ENCODE data around the gene CHL1.
A peak's percentile ranks its signal among the peaks of the same experiment; 100 is the strongest.
"Not testable (repeated sequence)": the region's sequence is repeated elsewhere in the genome, so short reads cannot be mapped to it uniquely, and the experiment has no call there.

The CHL1 gene

GRCh38 chr3:347581-347980 is 151.0 kb downstream of the CHL1 start:
- no peak for DNase-seq

GRCh38 chr3:350871-351371 is 154.4 kb downstream of the CHL1 start:
- DNase-seq, result no peak

- DNase-seq, result no peak
These were observed 156.0 kb downstream of the CHL1 start for GRCh38 chr3:352599-352998.

- DNase-seq, result no peak
These were observed 156.7 kb downstream of the CHL1 start for GRCh38 chr3:353191-353739.

- peak; percentile 42 for DNase-seq
These were observed 157.9 kb downstream of the CHL1 start for GRCh38 chr3:354432-354831.

GRCh38 chr3:355622-356021 is 159.1 kb downstream of the CHL1 start:
- no peak for DNase-seq

- no peak for DNase-seq
These were observed 160.4 kb downstream of the CHL1 start for GRCh38 chr3:356952-357351.

- no peak for DNase-seq
These were observed 163.1 kb downstream of the CHL1 start for GRCh38 chr3:359672-360071.

- DNase-seq, result no peak
These were observed 166.2 kb downstream of the CHL1 start for GRCh38 chr3:362681-363338.

- no peak for DNase-seq
These were observed 167.7 kb downstream of the CHL1 start for GRCh38 chr3:364287-364686.

GRCh38 chr3:365268-365667 is 168.7 kb downstream of the CHL1 start:
- no peak for DNase-seq

- not testable (repeated sequence) for DNase-seq
These were observed 169.7 kb downstream of the CHL1 start for GRCh38 chr3:366253-366652.

- DNase-seq, result no peak
These were observed 176.7 kb downstream of the CHL1 start for GRCh38 chr3:373193-373779.

GRCh38 chr3:374459-374858 is 177.9 kb downstream of the CHL1 start:
- no peak for DNase-seq

- DNase-seq, result peak; percentile 45
These were observed 180.6 kb downstream of the CHL1 start for GRCh38 chr3:377158-377561.

- no peak for DNase-seq
These were observed 184.2 kb downstream of the CHL1 start for GRCh38 chr3:380801-381200.

GRCh38 chr3:385151-385550 is 188.6 kb downstream of the CHL1 start:
- no peak for DNase-seq

- DNase-seq, result no peak
These were observed 198.2 kb downstream of the CHL1 start for GRCh38 chr3:394775-395174.

GRCh38 chr3:396293-396692 is 199.7 kb downstream of the CHL1 start:
- DNase-seq, result no peak

- DNase-seq, result no peak
These were observed 203.1 kb downstream of the CHL1 start for GRCh38 chr3:399647-400046.

- DNase-seq, result no peak
These were observed 207.3 kb downstream of the CHL1 start for GRCh38 chr3:403826-404225.

- no peak for DNase-seq
These were observed 212.4 kb downstream of the CHL1 start for GRCh38 chr3:409011-409410.

GRCh38 chr3:411226-411625 is 214.7 kb downstream of the CHL1 start:
- DNase-seq, result no peak

GRCh38 chr3:414063-414462 is 217.5 kb downstream of the CHL1 start:
- DNase-seq, result no peak
